Bronchial epithelial cell (primary cell): Measurements from ENCODE around the gene ABCD1. TPM values are rescaled to one million over a fixed set of nuclear protein-coding genes. Genes with fewer than 3 reads are reported as not detected.

Experiments
- DNase-seq: peaks from one replicate; pipeline ENCODE4 v3.0.0-alpha.2; 2010; ENCODE audit warnings: low read depth
- FAIRE-seq: peaks from 2 replicates; lab custom pipeline; 2011; peaks lifted over from hg19 to GRCh38; lab: Jason Lieb, UNC
- H3K27me3 ChIP-seq: 2 replicates; pipeline ENCODE4 v1.5.1; 2011; ENCODE audit warnings: low read length; ENCODE audit not compliant: control insufficient read depth, insufficient read depth
- H3K36me3 ChIP-seq: 2 replicates; pipeline ENCODE4 v1.5.1; 2011; ENCODE audit warnings: low read length; ENCODE audit not compliant: control insufficient read depth, insufficient read depth
- H3K4me3 ChIP-seq: 2 replicates; pipeline ENCODE4 v1.5.1; 2011; ENCODE audit warnings: mild to moderate bottlenecking, low read depth, low read length, control low read depth
- total RNA-seq: library from RNA; depleted of rRNA; stranded (reverse); fragments of >200 nt; gene quantifications from 2 replicates; pipeline ENCODE4 v1.2.1, GENCODE V29; 2014
- TF ChIP-seq, protein P1 (sequence below): IDR thresholded peaks from 2 replicates; pipeline ENCODE4 v1.5.1; 2011; ENCODE audit warnings: mild to moderate bottlenecking, moderate library complexity, low read length, control low read depth, inconsistent platforms; ENCODE audit not compliant: insufficient read depth, severe bottlenecking

The ABCD1 gene
- total RNA-seq, 1 donor from 2014 or later: 1.8 TPM

DNA sequence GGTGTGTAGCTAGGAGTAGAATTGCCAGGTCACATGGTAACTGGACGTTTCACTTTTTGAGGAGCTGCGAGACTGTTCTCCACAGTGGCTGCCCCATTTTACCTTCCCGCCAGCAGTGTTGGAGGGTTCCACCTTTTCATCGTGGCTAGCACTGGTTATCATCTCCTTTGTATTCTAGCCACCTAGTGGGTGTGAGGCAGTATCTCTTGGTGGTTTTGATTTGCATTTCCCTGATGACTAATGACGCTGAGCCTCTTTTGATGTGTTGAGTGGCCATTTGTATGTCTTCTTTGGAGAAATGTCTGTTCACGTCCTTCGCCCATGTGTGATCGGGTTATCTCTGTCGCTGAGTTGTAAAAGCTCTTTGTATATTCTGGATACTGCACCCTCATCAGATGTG lies 10.6 kb downstream of the ABCD1 start:
- Histone ChIP-seq H3K36me3 (no peaks in the 10 kb centered on the region), H3K27me3 (no peaks in the 10 kb centered on the region), H3K4me3 (no peak overlapping the region)
- FAIRE-seq (no peak), DNase-seq (peak; percentile 26)
- TF ChIP-seq, protein P1, sequence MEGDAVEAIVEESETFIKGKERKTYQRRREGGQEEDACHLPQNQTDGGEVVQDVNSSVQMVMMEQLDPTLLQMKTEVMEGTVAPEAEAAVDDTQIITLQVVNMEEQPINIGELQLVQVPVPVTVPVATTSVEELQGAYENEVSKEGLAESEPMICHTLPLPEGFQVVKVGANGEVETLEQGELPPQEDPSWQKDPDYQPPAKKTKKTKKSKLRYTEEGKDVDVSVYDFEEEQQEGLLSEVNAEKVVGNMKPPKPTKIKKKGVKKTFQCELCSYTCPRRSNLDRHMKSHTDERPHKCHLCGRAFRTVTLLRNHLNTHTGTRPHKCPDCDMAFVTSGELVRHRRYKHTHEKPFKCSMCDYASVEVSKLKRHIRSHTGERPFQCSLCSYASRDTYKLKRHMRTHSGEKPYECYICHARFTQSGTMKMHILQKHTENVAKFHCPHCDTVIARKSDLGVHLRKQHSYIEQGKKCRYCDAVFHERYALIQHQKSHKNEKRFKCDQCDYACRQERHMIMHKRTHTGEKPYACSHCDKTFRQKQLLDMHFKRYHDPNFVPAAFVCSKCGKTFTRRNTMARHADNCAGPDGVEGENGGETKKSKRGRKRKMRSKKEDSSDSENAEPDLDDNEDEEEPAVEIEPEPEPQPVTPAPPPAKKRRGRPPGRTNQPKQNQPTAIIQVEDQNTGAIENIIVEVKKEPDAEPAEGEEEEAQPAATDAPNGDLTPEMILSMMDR: peak; percentile 9

DNA sequence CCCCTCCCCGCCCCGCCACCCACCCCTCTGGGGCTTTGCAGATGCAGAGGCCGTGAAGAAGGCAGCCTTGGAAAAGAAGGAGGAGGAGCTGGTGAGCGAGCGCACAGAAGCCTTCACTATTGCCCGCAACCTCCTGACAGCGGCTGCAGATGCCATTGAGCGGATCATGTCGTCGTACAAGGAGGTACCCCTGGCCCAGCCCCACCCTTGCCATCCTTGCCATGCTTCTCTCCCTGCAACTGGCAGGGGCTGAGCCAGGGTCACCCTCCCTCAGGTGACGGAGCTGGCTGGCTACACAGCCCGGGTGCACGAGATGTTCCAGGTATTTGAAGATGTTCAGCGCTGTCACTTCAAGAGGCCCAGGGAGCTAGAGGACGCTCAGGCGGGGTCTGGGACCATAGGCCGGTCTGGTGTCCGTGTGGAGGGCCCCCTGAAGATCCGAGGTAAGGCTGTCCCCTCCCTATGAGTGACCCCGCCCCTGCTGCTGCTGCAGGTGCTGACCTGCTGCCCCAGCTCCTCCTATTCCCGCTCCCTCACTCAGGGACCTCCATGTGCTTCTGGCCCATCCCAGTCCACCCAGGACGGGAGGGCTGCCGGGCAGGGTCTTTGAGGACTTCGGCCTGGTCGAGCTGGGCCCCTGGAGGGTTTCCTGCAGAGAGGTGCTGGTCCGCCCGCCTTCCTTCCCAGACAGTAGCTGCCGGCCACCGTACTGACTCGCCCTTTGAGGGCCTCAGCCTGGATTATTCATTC lies 11.6 kb downstream of the ABCD1 start:
- no peak for FAIRE-seq
- H3K27me3 ChIP-seq: no peaks in the 10 kb centered on the region
- DNase-seq: no peak
- no peaks in the 10 kb centered on the region for H3K36me3 ChIP-seq
- TF ChIP-seq, protein P1: no peak
- H3K4me3 ChIP-seq: no peak overlapping the region

DNA sequence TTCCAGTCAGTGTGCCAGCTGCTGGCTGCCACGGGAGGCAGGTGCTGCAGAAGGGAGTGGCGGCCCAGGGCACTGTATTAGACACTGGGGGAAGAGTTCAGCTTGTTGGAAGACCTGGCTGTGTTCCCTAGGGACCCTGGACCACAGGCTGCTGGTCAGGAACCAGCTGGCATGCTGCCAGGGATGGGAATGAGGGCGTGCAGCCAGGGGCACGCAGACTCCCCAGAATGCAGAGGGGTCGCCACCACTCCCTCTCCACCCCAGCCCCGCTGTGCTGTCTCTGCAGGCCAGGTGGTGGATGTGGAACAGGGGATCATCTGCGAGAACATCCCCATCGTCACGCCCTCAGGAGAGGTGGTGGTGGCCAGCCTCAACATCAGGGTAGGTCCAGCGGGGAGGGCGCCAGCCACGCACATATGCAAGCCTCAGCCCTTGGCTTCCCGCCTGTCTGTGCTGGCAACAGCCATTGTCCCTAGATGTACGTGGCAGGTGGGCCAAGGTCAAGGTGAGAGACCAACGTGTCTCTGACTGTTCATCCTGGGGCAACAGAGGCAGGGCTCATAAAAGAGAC lies 12.3 kb downstream of the ABCD1 start:
- TF ChIP-seq, protein P1: no peak
- FAIRE-seq (no peak), DNase-seq (no peak)
- Histone ChIP-seq H3K36me3 (no peaks in the 10 kb centered on the region), H3K27me3 (no peaks in the 10 kb centered on the region), H3K4me3 (no peak overlapping the region)

DNA sequence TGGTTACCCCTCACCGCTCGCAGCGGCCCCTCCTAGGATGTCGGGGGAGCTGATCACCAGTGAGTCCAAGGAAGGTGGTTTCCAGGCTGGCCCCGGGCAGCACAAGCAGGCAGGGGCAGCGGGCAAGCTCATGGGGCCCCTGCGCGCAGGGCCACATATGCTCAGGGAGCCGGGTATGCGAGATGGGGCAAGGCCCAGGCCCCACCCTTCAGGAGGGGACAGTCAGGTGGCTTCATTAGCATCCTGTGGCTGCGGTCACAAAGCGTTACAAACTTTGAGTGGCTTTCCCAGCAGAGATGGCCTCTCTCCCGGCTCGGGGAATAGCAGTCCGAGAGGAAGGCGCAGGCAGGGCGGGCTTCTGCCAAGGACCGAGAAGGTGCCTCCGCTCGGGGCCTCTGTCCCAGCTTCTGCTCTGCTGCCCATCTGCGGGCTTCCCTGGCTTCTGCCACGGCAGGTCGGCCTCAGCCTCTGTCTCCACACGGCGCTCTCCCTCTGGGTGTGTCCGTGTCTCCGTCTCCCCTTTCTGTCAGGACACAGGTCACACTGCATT lies 13.5 kb downstream of the ABCD1 start:
- Histone ChIP-seq H3K27me3 (no peaks in the 10 kb centered on the region), H3K36me3 (no peaks in the 10 kb centered on the region), H3K4me3 (no peak overlapping the region)
- FAIRE-seq (no peak), DNase-seq (no peak)
- TF ChIP-seq, protein P1: no peak

DNA sequence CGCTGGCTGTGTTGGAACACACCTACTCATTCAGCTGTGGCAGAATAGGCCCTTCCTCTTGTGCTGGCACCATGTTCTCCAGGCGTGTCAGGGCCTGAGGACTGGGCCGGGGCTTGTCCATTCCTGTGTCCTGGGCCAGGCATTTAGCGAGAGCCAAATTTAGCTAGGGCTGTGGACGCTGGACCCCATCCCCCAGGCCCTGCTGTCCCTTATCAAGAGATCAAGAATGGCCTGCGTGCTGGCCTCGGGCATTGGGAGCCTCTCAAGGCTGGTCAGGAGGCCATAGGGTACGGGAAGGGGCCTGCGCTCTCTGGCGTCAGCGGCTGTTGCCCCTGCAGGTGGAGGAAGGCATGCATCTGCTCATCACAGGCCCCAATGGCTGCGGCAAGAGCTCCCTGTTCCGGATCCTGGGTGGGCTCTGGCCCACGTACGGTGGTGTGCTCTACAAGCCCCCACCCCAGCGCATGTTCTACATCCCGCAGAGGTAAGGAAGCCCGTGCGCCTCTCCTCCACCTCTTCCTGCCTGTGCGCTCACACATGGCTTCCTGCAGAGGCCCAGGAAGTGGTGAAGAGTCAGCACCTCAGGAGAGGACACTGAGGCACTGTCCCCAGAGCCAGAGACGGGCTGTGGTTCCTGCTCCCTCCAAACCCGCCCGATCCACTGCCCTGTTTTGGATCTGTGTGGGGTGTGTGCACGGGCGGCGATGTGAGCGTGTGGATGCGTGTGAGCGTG lies 15.3 kb downstream of the ABCD1 start:
- FAIRE-seq: no peak
- Histone ChIP-seq H3K4me3 (no peak overlapping the region), H3K36me3 (no peaks in the 10 kb centered on the region), H3K27me3 (no peaks in the 10 kb centered on the region)
- TF ChIP-seq, protein P1: no peak
- DNase-seq: peak; percentile 68
